ENCODE measurements around the gene ACBD5. TPM values are rescaled to one million over a fixed set of nuclear protein-coding genes. Genes with fewer than 3 reads are reported as not detected.
"Not testable (repeated sequence)": the region's sequence is repeated elsewhere in the genome, so short reads cannot be mapped to it uniquely, and the experiment has no call there.

ACBD5 gene
- total RNA-seq, 1 donor from 2014 or later: 14.8 TPM

GRCh38 chr10:27158421-27158820 lies 82.2 kb downstream of the ACBD5 start:
- Mint-ChIP-seq H3K27ac (ENCODE audit: unreplicated experiment) (no peak overlapping the region), H3K9me3 (ENCODE audit: unreplicated experiment) (no peaks in the 10 kb centered on the region), H3K27me3 (ENCODE audit: unreplicated experiment) (peaks cover 13% of the 10 kb centered on the region), H3K4me3 (ENCODE audit: unreplicated experiment) (no peak overlapping the region), H3K36me3 (ENCODE audit: low read depth, unreplicated experiment) (peaks cover 14% of the 10 kb centered on the region), H3K4me1 (ENCODE audit: unreplicated experiment) (peaks cover 21% of the 10 kb centered on the region)
- no peak for DNase-seq (ENCODE audit: low spot score)
- TF ChIP-seq CTCF (IDR thresholded peaks at IDR 0.05; ENCODE audit: unreplicated experiment): no peak

- DNase-seq (ENCODE audit: low spot score): no peak
- no peak for TF ChIP-seq CTCF (IDR thresholded peaks at IDR 0.05; ENCODE audit: unreplicated experiment)
- Mint-ChIP-seq H3K27ac (ENCODE audit: unreplicated experiment) (peak overlapping the region; percentile 86), H3K9me3 (ENCODE audit: unreplicated experiment) (no peaks in the 10 kb centered on the region), H3K27me3 (ENCODE audit: unreplicated experiment) (peaks cover 15% of the 10 kb centered on the region), H3K4me1 (ENCODE audit: unreplicated experiment) (peaks cover 32% of the 10 kb centered on the region), H3K4me3 (ENCODE audit: unreplicated experiment) (peak overlapping the region; percentile 85), H3K36me3 (ENCODE audit: low read depth, unreplicated experiment) (peaks cover 14% of the 10 kb centered on the region)
Observed at GRCh38 chr10:27157150-27157549, 83.4 kb downstream of the ACBD5 start.

- H3K27ac Mint-ChIP-seq (ENCODE audit: unreplicated experiment); H3K9me3 Mint-ChIP-seq (ENCODE audit: unreplicated experiment); DNase-seq (ENCODE audit: low spot score): not testable (repeated sequence)
- Mint-ChIP-seq H3K36me3 (ENCODE audit: low read depth, unreplicated experiment) (peaks cover 14% of the 10 kb centered on the region), H3K4me3 (ENCODE audit: unreplicated experiment) (peak overlapping the region; percentile 99), H3K27me3 (ENCODE audit: unreplicated experiment) (peaks cover 15% of the 10 kb centered on the region), H3K4me1 (ENCODE audit: unreplicated experiment) (peaks cover 34% of the 10 kb centered on the region)
Observed at GRCh38 chr10:27156566-27156965, 84.0 kb downstream of the ACBD5 start.

GRCh38 chr10:27155066-27155754 lies 85.4 kb downstream of the ACBD5 start, which contains the start of gene MASTL:
TSS of gene MASTL (plus strand) at chr10:27155352. CDS start at chr10:27155427, 75 bp downstream.
- TF ChIP-seq CTCF (IDR thresholded peaks at IDR 0.05; ENCODE audit: unreplicated experiment): no peak
- Mint-ChIP-seq H3K4me3 (ENCODE audit: unreplicated experiment) (peak within 1 kb of the TSS; percentile 99), H3K4me1 (ENCODE audit: unreplicated experiment) (peaks cover 34% of the 10 kb centered on the region), H3K9me3 (ENCODE audit: unreplicated experiment) (no peaks in the 10 kb centered on the region), H3K27ac (ENCODE audit: unreplicated experiment) (peak within 1 kb of the TSS; percentile 99), H3K36me3 (ENCODE audit: low read depth, unreplicated experiment) (peaks cover 10% of the 10 kb centered on the region), H3K27me3 (ENCODE audit: unreplicated experiment) (peaks cover 15% of the 10 kb centered on the region)
- DNase-seq (ENCODE audit: low spot score): peak; percentile 91

GRCh38 chr10:27153845-27154193 lies 86.8 kb downstream of the ACBD5 start:
- Mint-ChIP-seq H3K36me3 (ENCODE audit: low read depth, unreplicated experiment) (peaks cover 10% of the 10 kb centered on the region), H3K27ac (ENCODE audit: unreplicated experiment) (peak overlapping the region; percentile 99), H3K4me1 (ENCODE audit: unreplicated experiment) (peaks cover 34% of the 10 kb centered on the region), H3K4me3 (ENCODE audit: unreplicated experiment) (peak overlapping the region; percentile 99), H3K27me3 (ENCODE audit: unreplicated experiment) (peaks cover 15% of the 10 kb centered on the region), H3K9me3 (ENCODE audit: unreplicated experiment) (no peaks in the 10 kb centered on the region)
- DNase-seq (ENCODE audit: low spot score): no peak
- TF ChIP-seq CTCF (IDR thresholded peaks at IDR 0.05; ENCODE audit: unreplicated experiment): no peak

Data from endothelial cell (in vitro differentiated cells).